ENCODE data around the gene ATAT1.

DNA sequence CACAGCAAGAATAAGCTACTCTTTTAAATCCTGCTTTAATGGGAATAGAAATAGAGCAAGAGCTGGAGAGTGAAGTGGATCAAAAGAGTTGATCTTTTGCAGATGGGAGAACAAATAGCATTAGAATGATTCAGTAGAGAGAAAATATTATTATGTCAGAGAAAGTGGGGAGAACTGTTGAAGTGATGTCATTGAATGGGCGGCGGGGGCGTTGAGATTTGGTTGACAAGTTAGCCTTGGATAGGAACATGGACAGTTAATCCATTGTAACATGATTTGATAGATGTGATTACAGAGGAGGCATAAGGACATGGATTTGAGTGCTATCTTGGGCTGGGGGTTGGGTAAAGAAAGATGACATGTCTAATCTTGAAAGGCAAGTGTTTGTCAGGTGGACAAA, 9.2 kb downstream of the ATAT1 start:
- no peak for TF ChIP-seq POLR2AphosphoS5 (IDR thresholded peaks at IDR 0.05)
- TF ChIP-seq, protein P1, sequence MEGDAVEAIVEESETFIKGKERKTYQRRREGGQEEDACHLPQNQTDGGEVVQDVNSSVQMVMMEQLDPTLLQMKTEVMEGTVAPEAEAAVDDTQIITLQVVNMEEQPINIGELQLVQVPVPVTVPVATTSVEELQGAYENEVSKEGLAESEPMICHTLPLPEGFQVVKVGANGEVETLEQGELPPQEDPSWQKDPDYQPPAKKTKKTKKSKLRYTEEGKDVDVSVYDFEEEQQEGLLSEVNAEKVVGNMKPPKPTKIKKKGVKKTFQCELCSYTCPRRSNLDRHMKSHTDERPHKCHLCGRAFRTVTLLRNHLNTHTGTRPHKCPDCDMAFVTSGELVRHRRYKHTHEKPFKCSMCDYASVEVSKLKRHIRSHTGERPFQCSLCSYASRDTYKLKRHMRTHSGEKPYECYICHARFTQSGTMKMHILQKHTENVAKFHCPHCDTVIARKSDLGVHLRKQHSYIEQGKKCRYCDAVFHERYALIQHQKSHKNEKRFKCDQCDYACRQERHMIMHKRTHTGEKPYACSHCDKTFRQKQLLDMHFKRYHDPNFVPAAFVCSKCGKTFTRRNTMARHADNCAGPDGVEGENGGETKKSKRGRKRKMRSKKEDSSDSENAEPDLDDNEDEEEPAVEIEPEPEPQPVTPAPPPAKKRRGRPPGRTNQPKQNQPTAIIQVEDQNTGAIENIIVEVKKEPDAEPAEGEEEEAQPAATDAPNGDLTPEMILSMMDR (IDR thresholded peaks at IDR 0.05 in 8 of 11, conservative IDR thresholded peaks at IDR 0.05 in 3 of 11): no peak
- TF ChIP-seq POLR2A (IDR thresholded peaks at IDR 0.05): no peak

Data from spleen (tissue), 7 donors.